GM12878 (cell line): Measurements from ENCODE around the gene NYAP1.
"Not testable (repeated sequence)": the region's sequence is repeated elsewhere in the genome, so short reads cannot be mapped to it uniquely, and the experiment has no call there.

Experiments
- BACH1 ChIP-seq: fragments of 450-650 bp; IDR thresholded peaks from 2 replicates; pipeline ENCODE4 v1.6.1; 2017; ENCODE audit warnings: mild to moderate bottlenecking, borderline replicate concordance
- BRCA1 ChIP-seq: IDR thresholded peaks from 2 replicates; pipeline ENCODE4 v1.6.1; 2011; ENCODE audit warnings: low read depth, low read length, improper control_type of control experiment
- CHD2 ChIP-seq: IDR thresholded peaks from 2 replicates; pipeline ENCODE4 v1.6.1; 2011; ENCODE audit warnings: low read depth, low read length, improper control_type of control experiment, borderline replicate concordance
- EZH2 ChIP-seq: IDR thresholded peaks from 2 replicates; pipeline ENCODE4 v1.6.1; 2012; ENCODE audit warnings: low read depth, mild to moderate bottlenecking, control low read depth, inconsistent platforms, low read length, borderline replicate concordance; ENCODE audit not compliant: control insufficient read depth
- GABPA ChIP-seq: IDR thresholded peaks from 2 replicates; pipeline ENCODE4 v1.6.1; 2014; ENCODE audit warnings: antibody characterized with exemption, low read depth, mild to moderate bottlenecking, inconsistent platforms
- KDM1A ChIP-seq: fragments of 200-600 bp; sonication (generic); IDR thresholded peaks from 2 replicates; pipeline ENCODE4 v1.6.1; 2016; ENCODE audit warnings: borderline replicate concordance
- MTA3 ChIP-seq: IDR thresholded peaks from 2 replicates; pipeline ENCODE4 v1.6.1; 2012; ENCODE audit warnings: low read length, inconsistent platforms, borderline replicate concordance
- POLR2A ChIP-seq: IDR thresholded peaks from 2 replicates; pipeline ENCODE4 v1.6.1; 2011; ENCODE audit warnings: low read depth, mild to moderate bottlenecking, low read length
- RAD21 ChIP-seq: IDR thresholded peaks from 2 replicates; pipeline ENCODE4 v1.6.1; 2011; ENCODE audit warnings: mild to moderate bottlenecking, low read depth, low read length, moderate library complexity; ENCODE audit not compliant: insufficient read depth
- ZZZ3 ChIP-seq: IDR thresholded peaks from 2 replicates; pipeline ENCODE4 v1.6.1; 2011; ENCODE audit warnings: low read depth; ENCODE audit not compliant: control insufficient read depth, insufficient read length
- TF ChIP-seq, protein P1 (sequence below), 3 experiments: IDR thresholded peaks in 2 of 3; conservative IDR thresholded peaks in 1 of 3; 2 replicates each; pipeline ENCODE4 v1.5.1; 2011; ENCODE audit warnings: low read depth in 3 of 3, low read length in 3 of 3, mild to moderate bottlenecking in 3 of 3, control low read depth in 2 of 3, moderate library complexity in 2 of 3, inconsistent platforms in 1 of 3, mixed read lengths in 1 of 3; ENCODE audit not compliant: control insufficient read depth in 2 of 3, insufficient read depth in 1 of 3; ENCODE audit errors: extremely low read depth in 1 of 3
- TF ChIP-seq, protein P2 (sequence below): IDR thresholded peaks from 2 replicates; pipeline ENCODE4 v1.6.1; 2012; ENCODE audit warnings: mild to moderate bottlenecking, low read depth, low read length

DNA sequence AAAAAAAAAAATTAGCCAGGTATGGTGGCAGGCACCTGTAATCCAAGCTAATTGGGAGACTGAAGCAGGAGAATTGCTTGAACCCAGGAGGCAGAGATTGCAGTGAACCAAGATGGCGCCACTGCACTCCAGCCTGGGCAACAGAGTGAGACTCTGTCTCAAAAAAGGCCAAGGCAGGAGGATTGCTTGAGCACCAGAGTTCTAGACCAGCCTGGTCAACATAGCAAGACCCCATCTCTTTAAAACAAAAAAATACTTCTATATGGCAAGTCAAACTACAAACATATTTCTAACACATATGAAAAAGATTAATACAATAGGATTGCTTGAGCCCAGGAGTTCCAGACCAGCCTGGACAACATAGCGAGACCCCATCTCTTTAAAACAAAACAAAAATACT lies 17.0 kb downstream of the NYAP1 start:
- not testable (repeated sequence) for TF ChIP-seq POLR2A, RAD21, BACH1, KDM1A, EZH2, CHD2, GABPA, BRCA1, MTA3, ZZZ3
- TF ChIP-seq, protein P1, sequence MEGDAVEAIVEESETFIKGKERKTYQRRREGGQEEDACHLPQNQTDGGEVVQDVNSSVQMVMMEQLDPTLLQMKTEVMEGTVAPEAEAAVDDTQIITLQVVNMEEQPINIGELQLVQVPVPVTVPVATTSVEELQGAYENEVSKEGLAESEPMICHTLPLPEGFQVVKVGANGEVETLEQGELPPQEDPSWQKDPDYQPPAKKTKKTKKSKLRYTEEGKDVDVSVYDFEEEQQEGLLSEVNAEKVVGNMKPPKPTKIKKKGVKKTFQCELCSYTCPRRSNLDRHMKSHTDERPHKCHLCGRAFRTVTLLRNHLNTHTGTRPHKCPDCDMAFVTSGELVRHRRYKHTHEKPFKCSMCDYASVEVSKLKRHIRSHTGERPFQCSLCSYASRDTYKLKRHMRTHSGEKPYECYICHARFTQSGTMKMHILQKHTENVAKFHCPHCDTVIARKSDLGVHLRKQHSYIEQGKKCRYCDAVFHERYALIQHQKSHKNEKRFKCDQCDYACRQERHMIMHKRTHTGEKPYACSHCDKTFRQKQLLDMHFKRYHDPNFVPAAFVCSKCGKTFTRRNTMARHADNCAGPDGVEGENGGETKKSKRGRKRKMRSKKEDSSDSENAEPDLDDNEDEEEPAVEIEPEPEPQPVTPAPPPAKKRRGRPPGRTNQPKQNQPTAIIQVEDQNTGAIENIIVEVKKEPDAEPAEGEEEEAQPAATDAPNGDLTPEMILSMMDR (IDR thresholded peaks at IDR 0.05 in 2 of 3, conservative IDR thresholded peaks at IDR 0.05 in 1 of 3; ENCODE audit: control insufficient read depth in 2 of 3, extremely low read depth in 1 of 3, insufficient read depth in 1 of 3, low read depth in 3 of 3, low read length in 3 of 3) = not testable (repeated sequence)
- TF ChIP-seq, protein P2, sequence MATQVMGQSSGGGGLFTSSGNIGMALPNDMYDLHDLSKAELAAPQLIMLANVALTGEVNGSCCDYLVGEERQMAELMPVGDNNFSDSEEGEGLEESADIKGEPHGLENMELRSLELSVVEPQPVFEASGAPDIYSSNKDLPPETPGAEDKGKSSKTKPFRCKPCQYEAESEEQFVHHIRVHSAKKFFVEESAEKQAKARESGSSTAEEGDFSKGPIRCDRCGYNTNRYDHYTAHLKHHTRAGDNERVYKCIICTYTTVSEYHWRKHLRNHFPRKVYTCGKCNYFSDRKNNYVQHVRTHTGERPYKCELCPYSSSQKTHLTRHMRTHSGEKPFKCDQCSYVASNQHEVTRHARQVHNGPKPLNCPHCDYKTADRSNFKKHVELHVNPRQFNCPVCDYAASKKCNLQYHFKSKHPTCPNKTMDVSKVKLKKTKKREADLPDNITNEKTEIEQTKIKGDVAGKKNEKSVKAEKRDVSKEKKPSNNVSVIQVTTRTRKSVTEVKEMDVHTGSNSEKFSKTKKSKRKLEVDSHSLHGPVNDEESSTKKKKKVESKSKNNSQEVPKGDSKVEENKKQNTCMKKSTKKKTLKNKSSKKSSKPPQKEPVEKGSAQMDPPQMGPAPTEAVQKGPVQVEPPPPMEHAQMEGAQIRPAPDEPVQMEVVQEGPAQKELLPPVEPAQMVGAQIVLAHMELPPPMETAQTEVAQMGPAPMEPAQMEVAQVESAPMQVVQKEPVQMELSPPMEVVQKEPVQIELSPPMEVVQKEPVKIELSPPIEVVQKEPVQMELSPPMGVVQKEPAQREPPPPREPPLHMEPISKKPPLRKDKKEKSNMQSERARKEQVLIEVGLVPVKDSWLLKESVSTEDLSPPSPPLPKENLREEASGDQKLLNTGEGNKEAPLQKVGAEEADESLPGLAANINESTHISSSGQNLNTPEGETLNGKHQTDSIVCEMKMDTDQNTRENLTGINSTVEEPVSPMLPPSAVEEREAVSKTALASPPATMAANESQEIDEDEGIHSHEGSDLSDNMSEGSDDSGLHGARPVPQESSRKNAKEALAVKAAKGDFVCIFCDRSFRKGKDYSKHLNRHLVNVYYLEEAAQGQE = not testable (repeated sequence)
